Kidney epithelial cell (primary cell): ENCODE data around the gene CTSE. TPM values are rescaled to one million over a fixed set of nuclear protein-coding genes. Genes with fewer than 3 reads are reported as not detected.

Experiments
- DNase-seq: peaks from one replicate; pipeline ENCODE4 v3.0.0-alpha.2; 2010; ENCODE audit warnings: low read depth
- H3K27me3 ChIP-seq: 2 replicates; pipeline ENCODE4 v1.6.0; 2011; ENCODE audit warnings: low read length; ENCODE audit not compliant: control insufficient read depth, insufficient read depth
- H3K36me3 ChIP-seq: 2 replicates; pipeline ENCODE4 v1.5.1; 2011; ENCODE audit warnings: low read length; ENCODE audit not compliant: control insufficient read depth, insufficient read depth
- H3K4me3 ChIP-seq: 2 replicates; pipeline ENCODE4 v1.5.1; 2011; ENCODE audit warnings: low read depth, mild to moderate bottlenecking, control low read depth, low read length
- CTCF ChIP-seq: IDR thresholded peaks from 2 replicates; pipeline ENCODE4 v1.5.1; 2011; ENCODE audit warnings: mild to moderate bottlenecking, moderate library complexity, low read length, control low read depth, inconsistent platforms; ENCODE audit not compliant: insufficient read depth, poor library complexity, severe bottlenecking
- total RNA-seq: library from RNA; depleted of rRNA; stranded (reverse); fragments of >200 nt; gene quantifications from 2 replicates; pipeline ENCODE4 v1.2.3, GENCODE V29; 2015

Gene CTSE
- total RNA-seq, 1 donor from 2014 or later: not detected

GRCh38 chr1:206010060-206010459 lies 13.6 kb downstream of the CTSE start:
- Histone ChIP-seq H3K36me3 (no peaks in the 10 kb centered on the region), H3K27me3 (no peaks in the 10 kb centered on the region), H3K4me3 (no peak overlapping the region)
- DNase-seq: no peak
- no peak for TF ChIP-seq CTCF

GRCh38 chr1:206006946-206007345 lies 16.7 kb downstream of the CTSE start:
- H3K4me3 ChIP-seq: no peak overlapping the region
- DNase-seq: no peak
- H3K36me3 ChIP-seq: no peaks in the 10 kb centered on the region
- TF ChIP-seq CTCF: no peak
- H3K27me3 ChIP-seq: no peaks in the 10 kb centered on the region

- H3K4me3 ChIP-seq: no peak overlapping the region
- DNase-seq: no peak
- TF ChIP-seq CTCF: no peak
- no peaks in the 10 kb centered on the region for H3K27me3 ChIP-seq
- no peaks in the 10 kb centered on the region for H3K36me3 ChIP-seq
Observed at GRCh38 chr1:206005778-206006180, 17.9 kb downstream of the CTSE start.

GRCh38 chr1:206005234-206005633 lies 18.5 kb downstream of the CTSE start:
- no peak for DNase-seq
- TF ChIP-seq CTCF: no peak

GRCh38 chr1:206004826-206005225 lies 18.9 kb downstream of the CTSE start:
- Histone ChIP-seq H3K4me3 (no peak overlapping the region), H3K36me3 (no peaks in the 10 kb centered on the region), H3K27me3 (no peaks in the 10 kb centered on the region)
- no peak for TF ChIP-seq CTCF
- DNase-seq: no peak

More at GRCh38 chr1:206005234-206005633, 18.5 kb downstream of the CTSE start:
- H3K27me3 ChIP-seq: no peaks in the 10 kb centered on the region
- no peaks in the 10 kb centered on the region for H3K36me3 ChIP-seq
- no peak overlapping the region for H3K4me3 ChIP-seq
